HCT116 (cell line): ENCODE results near the gene NHERF2.

ENCODE experiments used
- ATF3 ChIP-seq: IDR thresholded peaks from 2 replicates; pipeline ENCODE4 v1.6.1; 2012
- CEBPB ChIP-seq: IDR thresholded peaks from 2 replicates; pipeline ENCODE4 v1.6.1; 2012; ENCODE audit warnings: low read depth
- CTCF ChIP-seq, 3 experiments: fragments of 200-600 bp in 1 of 3; sonication (generic) in 1 of 3; IDR thresholded peaks in 2 of 3; conservative IDR thresholded peaks in 1 of 3; 2 replicates each; pipeline ENCODE4 v1.5.1; 2012 to 2017; ENCODE audit warnings: low read depth in 2 of 3, low read length in 2 of 3, antibody characterized with exemption in 1 of 3, borderline replicate concordance in 1 of 3, control low read depth in 1 of 3, mild to moderate bottlenecking in 1 of 3, mixed read lengths in 1 of 3, mixed run types in 1 of 3, moderate library complexity in 1 of 3; ENCODE audit not compliant: insufficient read depth in 1 of 3
- EGR1 ChIP-seq: IDR thresholded peaks from 2 replicates; pipeline ENCODE4 v1.6.1; 2012; ENCODE audit warnings: low read depth
- EZH2 ChIP-seq: fragments of 200-600 bp; sonication (generic); IDR thresholded peaks from 2 replicates; pipeline ENCODE4 v1.6.1; 2017; ENCODE audit warnings: antibody characterized with exemption, mixed run types
- MAX ChIP-seq: IDR thresholded peaks from 2 replicates; pipeline ENCODE4 v1.6.1; 2012
- POLR2A ChIP-seq: IDR thresholded peaks from 2 replicates; pipeline ENCODE4 v1.7.0; 2011; ENCODE audit warnings: borderline replicate concordance; ENCODE audit not compliant: insufficient read depth, insufficient read length; ENCODE audit errors: extremely low read depth
- REST ChIP-seq: IDR thresholded peaks from 2 replicates; pipeline ENCODE4 v1.6.1; 2012; ENCODE audit warnings: low read depth
- SRF ChIP-seq: IDR thresholded peaks from 2 replicates; pipeline ENCODE4 v1.6.1; 2012; ENCODE audit warnings: low read depth

- TF ChIP-seq EGR1 (no peak), SRF (no peak), CTCF (IDR thresholded peaks at IDR 0.05 in 2 of 3, conservative IDR thresholded peaks at IDR 0.05 in 1 of 3; ENCODE audit: borderline replicate concordance in 1 of 3, insufficient read depth in 1 of 3, low read depth in 2 of 3, low read length in 2 of 3) (no peak), CEBPB (no peak), POLR2A (no peak), MAX (no peak), REST (no peak), ATF3 (no peak), EZH2 (no peak)
Measured at GRCh38 chr16:2004795-2005517, 21.7 kb upstream of the NHERF2 start.
